ENCODE measurements around the gene DLEC1. TPM values are rescaled to one million over a fixed set of nuclear protein-coding genes. Genes with fewer than 3 reads are reported as not detected.

DLEC1 gene
- total RNA-seq, 4 donors from 2014 or later, result 0.18 to 2.2 (median 0.75) TPM

DNA sequence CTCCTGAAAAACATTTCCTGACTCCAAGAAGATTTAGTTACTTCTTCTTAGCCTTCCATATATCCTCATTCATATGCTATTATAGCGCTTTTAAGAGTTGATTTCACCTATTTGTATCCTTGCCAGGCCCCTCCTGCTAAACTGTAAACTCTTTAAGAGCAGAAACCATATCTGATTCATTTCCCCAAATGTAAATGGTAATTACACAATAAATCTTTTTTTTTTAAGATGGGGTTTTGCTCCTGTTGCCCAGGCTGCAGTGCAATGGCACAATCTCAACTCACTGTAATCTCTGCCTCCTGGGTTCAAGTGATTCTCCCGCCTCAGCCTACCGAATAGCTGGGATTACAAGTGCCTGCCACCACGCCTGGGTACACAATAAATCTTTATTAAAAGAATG lies 4.5 kb downstream of the DLEC1 start:
- H3K27me3 ChIP-seq, result no peaks in the 10 kb centered on the region
- no peak for DNase-seq
- H3K27ac ChIP-seq, result no peak overlapping the region
- H3K4me3 ChIP-seq, result no peak overlapping the region
- no peaks in the 10 kb centered on the region for H3K9me3 ChIP-seq
- no peaks in the 10 kb centered on the region for H3K36me3 ChIP-seq
- peaks cover 0 to 16% (median 3%) of the 10 kb centered on the region in 4 donors for H3K4me1 ChIP-seq
- no peak for TF ChIP-seq POLR2A (IDR thresholded peaks at IDR 0.05)
- TF ChIP-seq, protein P1, sequence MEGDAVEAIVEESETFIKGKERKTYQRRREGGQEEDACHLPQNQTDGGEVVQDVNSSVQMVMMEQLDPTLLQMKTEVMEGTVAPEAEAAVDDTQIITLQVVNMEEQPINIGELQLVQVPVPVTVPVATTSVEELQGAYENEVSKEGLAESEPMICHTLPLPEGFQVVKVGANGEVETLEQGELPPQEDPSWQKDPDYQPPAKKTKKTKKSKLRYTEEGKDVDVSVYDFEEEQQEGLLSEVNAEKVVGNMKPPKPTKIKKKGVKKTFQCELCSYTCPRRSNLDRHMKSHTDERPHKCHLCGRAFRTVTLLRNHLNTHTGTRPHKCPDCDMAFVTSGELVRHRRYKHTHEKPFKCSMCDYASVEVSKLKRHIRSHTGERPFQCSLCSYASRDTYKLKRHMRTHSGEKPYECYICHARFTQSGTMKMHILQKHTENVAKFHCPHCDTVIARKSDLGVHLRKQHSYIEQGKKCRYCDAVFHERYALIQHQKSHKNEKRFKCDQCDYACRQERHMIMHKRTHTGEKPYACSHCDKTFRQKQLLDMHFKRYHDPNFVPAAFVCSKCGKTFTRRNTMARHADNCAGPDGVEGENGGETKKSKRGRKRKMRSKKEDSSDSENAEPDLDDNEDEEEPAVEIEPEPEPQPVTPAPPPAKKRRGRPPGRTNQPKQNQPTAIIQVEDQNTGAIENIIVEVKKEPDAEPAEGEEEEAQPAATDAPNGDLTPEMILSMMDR (IDR thresholded peaks at IDR 0.05), result no peak

DNA sequence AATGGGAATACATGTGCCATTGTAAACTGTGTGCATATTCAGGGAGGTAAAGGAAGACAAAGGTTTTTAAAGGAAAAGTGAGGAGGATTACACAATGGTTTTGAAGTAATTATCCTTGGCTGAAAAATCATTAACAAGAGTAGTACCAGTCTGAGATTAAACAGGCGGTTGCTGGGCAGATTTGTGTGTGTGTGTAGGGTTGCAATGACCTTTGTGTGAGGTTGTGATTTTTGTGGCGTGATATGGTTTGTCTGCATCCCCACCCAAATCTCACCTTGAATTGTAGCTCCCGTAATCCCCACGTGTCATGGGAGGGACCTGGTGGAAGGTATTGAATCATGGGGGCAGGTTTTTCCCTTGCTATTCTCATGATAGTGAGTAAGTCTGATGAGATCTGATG lies 7.0 kb downstream of the DLEC1 start:
- Histone ChIP-seq H3K4me1 (no peaks in the 10 kb centered on the region), H3K9me3 (no peaks in the 10 kb centered on the region), H3K4me3 (no peak overlapping the region), H3K27me3 (no peaks in the 10 kb centered on the region), H3K36me3 (no peaks in the 10 kb centered on the region), H3K27ac (no peak overlapping the region)
- no peak for TF ChIP-seq POLR2A (IDR thresholded peaks at IDR 0.05)
- TF ChIP-seq, protein P1 (IDR thresholded peaks at IDR 0.05), result no peak
- DNase-seq, result no peak

GRCh38 chr3:38046821-38047220 lies 7.8 kb downstream of the DLEC1 start:
- Histone ChIP-seq H3K9me3 (no peaks in the 10 kb centered on the region), H3K36me3 (no peaks in the 10 kb centered on the region), H3K27ac (no peak overlapping the region), H3K4me1 (no peaks in the 10 kb centered on the region), H3K27me3 (no peaks in the 10 kb centered on the region), H3K4me3 (no peak overlapping the region)
- TF ChIP-seq POLR2A (IDR thresholded peaks at IDR 0.05), result no peak
- TF ChIP-seq, protein P1 (IDR thresholded peaks at IDR 0.05), result no peak
- DNase-seq, result no peak

- no peak overlapping the region for H3K27ac ChIP-seq
- DNase-seq, result no peak
- H3K36me3 ChIP-seq, result no peaks in the 10 kb centered on the region
- no peak overlapping the region for H3K4me3 ChIP-seq
- H3K4me1 ChIP-seq, result no peaks in the 10 kb centered on the region
- H3K27me3 ChIP-seq, result no peaks in the 10 kb centered on the region
- H3K9me3 ChIP-seq, result peaks cover 0 to 2% (median 0%) of the 10 kb centered on the region in 4 donors
- TF ChIP-seq POLR2A (IDR thresholded peaks at IDR 0.05), result no peak
- TF ChIP-seq, protein P1 (IDR thresholded peaks at IDR 0.05), result no peak
Observed at GRCh38 chr3:38047896-38048295, 8.9 kb downstream of the DLEC1 start.

- no peak for TF ChIP-seq POLR2A (IDR thresholded peaks at IDR 0.05)
- TF ChIP-seq, protein P1 (IDR thresholded peaks at IDR 0.05), result no peak
- Histone ChIP-seq H3K27me3 (no peaks in the 10 kb centered on the region), H3K4me1 (no peaks in the 10 kb centered on the region), H3K9me3 (peaks cover 0 to 2% (median 0%) of the 10 kb centered on the region in 4 donors), H3K36me3 (no peaks in the 10 kb centered on the region), H3K4me3 (no peak overlapping the region), H3K27ac (no peak overlapping the region)
- DNase-seq, result no peak
Observed at GRCh38 chr3:38049358-38050126, 10.5 kb downstream of the DLEC1 start.
